Activated CD8-positive, alpha-beta T cell treated with anti-CD3 and anti-CD28 coated beads for 36 hours (primary cell): ENCODE measurements around the gene TMEM178B. TPM values are rescaled to one million over a fixed set of nuclear protein-coding genes. Genes with fewer than 3 reads are reported as not detected.

Source experiments
- ATAC-seq: fragments of 200-7000 bp; cut with Tn5 transposase; one replicate; pipeline ENCODE4 v1.10.0; 2021; ENCODE audit warnings: mild to moderate bottlenecking, moderate library complexity
- CTCF ChIA-PET: fragments of 350-600 bp; sonication (Branson Sonifier 250); formaldehyde crosslinking; loops from one replicate; lab custom pipeline; 2021; ENCODE audit warnings: antibody characterized with exemption; lab: Charles Lee
- POLR2A ChIA-PET: fragments of 350-600 bp; sonication (Branson Sonifier 250); formaldehyde crosslinking; loops from one replicate; lab custom pipeline; 2021; ENCODE audit warnings: antibody characterized with exemption; lab: Charles Lee
- DNase-seq: peaks from one replicate; pipeline ENCODE4 v3.0.0-alpha.2; 2020
- H3K27ac Mint-ChIP-seq: one replicate; pipeline ENCODE4 v1.8.0; 2021; ENCODE audit warnings: mild to moderate bottlenecking, mixed read lengths
- H3K27me3 Mint-ChIP-seq: one replicate; pipeline ENCODE4 v1.8.0; 2021; ENCODE audit warnings: mixed read lengths
- H3K36me3 Mint-ChIP-seq: one replicate; pipeline ENCODE4 v1.8.0; 2021; ENCODE audit warnings: low read depth, mixed read lengths
- H3K4me1 Mint-ChIP-seq: one replicate; pipeline ENCODE4 v1.8.0; 2021; ENCODE audit warnings: low read depth, mixed read lengths
- H3K4me3 Mint-ChIP-seq: one replicate; pipeline ENCODE4 v1.8.0; 2021; ENCODE audit warnings: mild to moderate bottlenecking, moderate library complexity, mixed read lengths
- H3K9me3 Mint-ChIP-seq: one replicate; pipeline ENCODE4 v1.8.0; 2021; ENCODE audit warnings: mixed read lengths
- intact Hi-C: fragments of 100-400 bp; cut with micrococcal nuclease; formaldehyde crosslinking; loops from one replicate; pipeline ENCODE4 v1.10.0; 2022
- total RNA-seq, 2 experiments: library from RNA; stranded (reverse); gene quantifications; one replicate each; pipeline ENCODE4 v1.2.3, GENCODE V29; 2021
- TF ChIP-seq, protein P1 (sequence below): fragments of 200-600 bp; IDR thresholded peaks from one replicate; pipeline ENCODE4 v1.8.0; 2022; ENCODE audit warnings: antibody characterized with exemption, mild to moderate bottlenecking

The TMEM178B gene
- total RNA-seq, 2 experiments from 2014 or later = 0.34 to 1.1 TPM

DNA sequence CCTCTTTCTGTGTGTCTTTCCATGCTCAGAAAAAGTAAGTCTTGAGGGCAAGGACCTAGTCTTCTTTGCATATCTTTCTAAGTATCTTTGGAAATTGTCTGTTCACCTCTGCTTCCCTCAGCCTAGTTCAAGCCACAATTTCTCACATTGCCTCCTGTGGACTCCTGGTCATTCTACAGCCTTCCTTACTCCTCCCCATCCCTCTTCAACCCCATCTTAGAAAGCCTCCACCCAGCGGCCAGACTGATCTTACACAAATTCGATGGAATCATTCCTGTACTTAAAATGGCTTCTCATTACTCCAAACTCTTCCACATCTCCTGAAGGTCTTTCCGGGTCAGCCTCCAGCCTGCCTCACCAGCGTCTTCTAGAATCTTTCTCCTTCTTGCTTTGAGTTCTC is 453.2 kb downstream of the TMEM178B start:
- Mint-ChIP-seq H3K36me3 (no peaks in the 10 kb centered on the region), H3K27ac (no peak overlapping the region), H3K4me3 (no peak overlapping the region), H3K27me3 (peaks cover 15% of the 10 kb centered on the region), H3K9me3 (no peaks in the 10 kb centered on the region), H3K4me1 (no peaks in the 10 kb centered on the region)
- no peak for DNase-seq
- intact Hi-C loops = no loop called here
- no peak for ATAC-seq
- CTCF ChIA-PET = no interaction called here
- TF ChIP-seq, protein P1, sequence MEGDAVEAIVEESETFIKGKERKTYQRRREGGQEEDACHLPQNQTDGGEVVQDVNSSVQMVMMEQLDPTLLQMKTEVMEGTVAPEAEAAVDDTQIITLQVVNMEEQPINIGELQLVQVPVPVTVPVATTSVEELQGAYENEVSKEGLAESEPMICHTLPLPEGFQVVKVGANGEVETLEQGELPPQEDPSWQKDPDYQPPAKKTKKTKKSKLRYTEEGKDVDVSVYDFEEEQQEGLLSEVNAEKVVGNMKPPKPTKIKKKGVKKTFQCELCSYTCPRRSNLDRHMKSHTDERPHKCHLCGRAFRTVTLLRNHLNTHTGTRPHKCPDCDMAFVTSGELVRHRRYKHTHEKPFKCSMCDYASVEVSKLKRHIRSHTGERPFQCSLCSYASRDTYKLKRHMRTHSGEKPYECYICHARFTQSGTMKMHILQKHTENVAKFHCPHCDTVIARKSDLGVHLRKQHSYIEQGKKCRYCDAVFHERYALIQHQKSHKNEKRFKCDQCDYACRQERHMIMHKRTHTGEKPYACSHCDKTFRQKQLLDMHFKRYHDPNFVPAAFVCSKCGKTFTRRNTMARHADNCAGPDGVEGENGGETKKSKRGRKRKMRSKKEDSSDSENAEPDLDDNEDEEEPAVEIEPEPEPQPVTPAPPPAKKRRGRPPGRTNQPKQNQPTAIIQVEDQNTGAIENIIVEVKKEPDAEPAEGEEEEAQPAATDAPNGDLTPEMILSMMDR = no peak
- POLR2A ChIA-PET = no interaction called here

- H3K27me3 Mint-ChIP-seq = peaks cover 15% of the 10 kb centered on the region
- H3K9me3 Mint-ChIP-seq = no peaks in the 10 kb centered on the region
- intact Hi-C loops = no loop called here
- POLR2A ChIA-PET = no interaction called here
- TF ChIP-seq, protein P1 = no peak
- no peak overlapping the region for H3K27ac Mint-ChIP-seq
- DNase-seq (no peak), ATAC-seq (no peak)
- CTCF ChIA-PET = no interaction called here
- H3K4me1 Mint-ChIP-seq = no peaks in the 10 kb centered on the region
- H3K4me3 Mint-ChIP-seq = no peak overlapping the region
- H3K36me3 Mint-ChIP-seq = no peaks in the 10 kb centered on the region
Observed at GRCh38 chr7:141528399-141528798, 454.5 kb downstream of the TMEM178B start.

Other genes with a start within 250 kb of the TMEM178B start
- 10 to 100 TPM; 30.0 to 30.6 TPM for gene BRAF, start 149.1 kb upstream of the TMEM178B start, total RNA-seq
- gene MRPS33, start 59.1 kb upstream of the TMEM178B start, total RNA-seq = 100 to 1,000 TPM in 1 of 2 experiments, 10 to 100 TPM in 1; 95.5 to 101 TPM